Astrocyte (in vitro differentiated cells and primary cell): ENCODE measurements around the gene PEX14.

Experiments used
- CTCF ChIP-seq: IDR thresholded peaks from 2 replicates; pipeline ENCODE4 v1.5.1; 2011; ENCODE audit warnings: low read depth, mild to moderate bottlenecking, inconsistent platforms, low read length, moderate library complexity; ENCODE audit not compliant: insufficient read depth
- EZH2 ChIP-seq: IDR thresholded peaks from 2 replicates; pipeline ENCODE4 v1.6.1; 2012; ENCODE audit warnings: mild to moderate bottlenecking, low read length, inconsistent platforms; ENCODE audit not compliant: insufficient read depth

- TF ChIP-seq CTCF (no peak), EZH2 (no peak)
Observed at GRCh38 chr1:10479296-10479695, 4.5 kb downstream of the PEX14 start.
